ENCODE results near the gene MAP3K10.

Gene MAP3K10

DNA sequence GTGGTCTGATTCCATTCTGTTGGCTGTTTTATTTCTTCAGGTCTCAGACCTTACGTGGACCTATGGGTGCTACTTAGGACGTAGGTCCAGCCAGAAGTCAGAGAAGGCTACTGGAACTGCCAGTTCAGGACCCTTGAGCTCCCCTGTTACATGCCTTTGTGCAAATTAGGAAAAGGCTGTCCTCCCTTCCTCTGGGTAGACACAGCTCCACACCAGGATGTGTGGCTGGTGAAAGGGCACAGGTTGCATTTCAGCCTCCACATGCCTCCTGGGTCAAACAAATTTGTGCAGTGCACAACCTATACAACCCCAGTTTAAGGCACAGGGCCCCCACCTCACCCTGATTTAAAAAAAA, 43.9 kb upstream of the MAP3K10 start:
- no peak overlapping the region for H3K4me3 ChIP-seq (ENCODE audit: low read depth, low read length)
- TF ChIP-seq POLR2A (IDR thresholded peaks at IDR 0.05; ENCODE audit: extremely low read depth, insufficient read length) (no peak), MYC (IDR thresholded peaks at IDR 0.05; ENCODE audit: low read depth, low read length) (no peak)
- TF ChIP-seq, protein P1, sequence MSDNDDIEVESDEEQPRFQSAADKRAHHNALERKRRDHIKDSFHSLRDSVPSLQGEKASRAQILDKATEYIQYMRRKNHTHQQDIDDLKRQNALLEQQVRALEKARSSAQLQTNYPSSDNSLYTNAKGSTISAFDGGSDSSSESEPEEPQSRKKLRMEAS (IDR thresholded peaks at IDR 0.05; ENCODE audit: low read depth, low read length): no peak
- TF ChIP-seq, protein P2, sequence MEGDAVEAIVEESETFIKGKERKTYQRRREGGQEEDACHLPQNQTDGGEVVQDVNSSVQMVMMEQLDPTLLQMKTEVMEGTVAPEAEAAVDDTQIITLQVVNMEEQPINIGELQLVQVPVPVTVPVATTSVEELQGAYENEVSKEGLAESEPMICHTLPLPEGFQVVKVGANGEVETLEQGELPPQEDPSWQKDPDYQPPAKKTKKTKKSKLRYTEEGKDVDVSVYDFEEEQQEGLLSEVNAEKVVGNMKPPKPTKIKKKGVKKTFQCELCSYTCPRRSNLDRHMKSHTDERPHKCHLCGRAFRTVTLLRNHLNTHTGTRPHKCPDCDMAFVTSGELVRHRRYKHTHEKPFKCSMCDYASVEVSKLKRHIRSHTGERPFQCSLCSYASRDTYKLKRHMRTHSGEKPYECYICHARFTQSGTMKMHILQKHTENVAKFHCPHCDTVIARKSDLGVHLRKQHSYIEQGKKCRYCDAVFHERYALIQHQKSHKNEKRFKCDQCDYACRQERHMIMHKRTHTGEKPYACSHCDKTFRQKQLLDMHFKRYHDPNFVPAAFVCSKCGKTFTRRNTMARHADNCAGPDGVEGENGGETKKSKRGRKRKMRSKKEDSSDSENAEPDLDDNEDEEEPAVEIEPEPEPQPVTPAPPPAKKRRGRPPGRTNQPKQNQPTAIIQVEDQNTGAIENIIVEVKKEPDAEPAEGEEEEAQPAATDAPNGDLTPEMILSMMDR (IDR thresholded peaks at IDR 0.05; ENCODE audit: low read depth, low read length): no peak
- DNase-seq (ENCODE audit: low read depth): no peak

DNA sequence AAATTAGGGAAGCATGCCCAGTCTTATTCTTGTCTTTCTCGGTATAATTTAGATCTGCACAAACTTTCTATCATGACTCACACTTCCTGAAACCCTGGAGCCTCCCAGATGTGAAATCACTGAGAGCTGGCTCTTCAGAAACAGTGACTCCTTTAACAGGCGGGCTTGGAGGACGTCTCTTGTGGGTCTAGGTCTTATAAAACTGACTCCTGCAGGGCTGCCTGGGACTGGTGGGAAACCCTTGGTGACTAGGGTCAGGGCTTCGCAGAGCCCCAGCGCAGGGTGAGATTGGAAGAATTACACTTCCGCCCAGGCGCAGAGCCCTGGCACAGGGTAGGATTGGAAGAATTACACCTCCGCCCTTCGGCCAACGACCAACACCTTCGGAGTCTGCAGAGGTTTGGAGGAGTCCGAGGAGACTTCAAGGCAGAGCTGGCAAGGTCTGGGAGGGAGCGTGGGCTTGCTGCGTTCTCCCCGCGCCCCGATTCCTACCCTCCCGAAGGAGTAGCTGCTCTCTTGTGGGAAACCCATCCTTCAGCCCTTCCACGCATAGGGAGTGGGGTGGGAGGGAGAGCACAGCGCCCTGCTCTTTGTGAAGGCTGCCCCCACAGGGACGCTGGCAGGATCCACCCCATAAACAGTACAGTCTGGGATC, 43.4 kb upstream of the MAP3K10 start:
- H3K4me3 ChIP-seq (ENCODE audit: low read depth, low read length): no peak overlapping the region
- DNase-seq (ENCODE audit: low read depth): peak; percentile 78
- no peak for TF ChIP-seq MYC (IDR thresholded peaks at IDR 0.05; ENCODE audit: low read depth, low read length)

DNA sequence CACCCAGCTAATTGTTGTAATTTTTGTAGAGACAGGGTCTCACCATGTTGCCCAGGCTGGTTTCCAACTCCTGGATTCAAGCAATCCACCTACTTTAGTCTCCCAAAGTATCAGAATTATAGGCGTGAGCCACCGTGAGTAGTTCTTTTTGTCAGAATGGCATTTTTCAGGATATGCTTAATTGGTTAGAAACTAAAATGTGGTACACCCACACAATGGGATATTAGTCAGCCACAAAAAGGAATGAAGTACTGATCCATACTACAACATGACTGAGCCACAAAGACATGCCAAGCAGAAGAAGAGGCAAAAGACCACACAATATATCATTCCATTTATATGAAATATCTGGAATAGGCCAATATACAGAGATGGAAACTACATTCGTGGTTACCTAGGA, 41.7 kb upstream of the MAP3K10 start:
- no peak for TF ChIP-seq MYC (IDR thresholded peaks at IDR 0.05; ENCODE audit: low read depth, low read length)
- TF ChIP-seq, protein P1 (IDR thresholded peaks at IDR 0.05; ENCODE audit: low read depth, low read length): no peak
- TF ChIP-seq POLR2A (IDR thresholded peaks at IDR 0.05; ENCODE audit: extremely low read depth, insufficient read length): no peak
- TF ChIP-seq, protein P2 (IDR thresholded peaks at IDR 0.05; ENCODE audit: low read depth, low read length): no peak
- H3K4me3 ChIP-seq (ENCODE audit: low read depth, low read length): no peak overlapping the region
- no peak for DNase-seq (ENCODE audit: low read depth)

DNA sequence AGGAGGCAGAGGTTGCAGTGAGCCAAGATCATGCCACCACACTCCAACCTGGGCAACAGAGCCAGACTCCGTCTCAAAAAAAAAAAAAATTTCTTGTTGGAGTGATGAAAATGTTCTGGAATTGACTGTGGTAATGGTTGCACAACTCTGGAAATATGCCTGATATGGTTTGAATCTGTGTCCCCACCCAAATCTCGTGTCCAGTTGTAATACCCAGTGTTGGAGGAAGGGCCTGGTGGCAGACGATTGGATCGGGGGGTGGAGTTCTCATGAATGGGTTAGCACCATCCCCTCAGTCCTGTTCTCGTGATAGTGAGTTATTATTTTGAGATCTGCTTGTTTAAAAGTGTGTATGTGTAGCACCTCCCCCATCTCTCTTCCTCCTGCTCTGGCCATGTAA, 41.1 kb upstream of the MAP3K10 start:
- no peak for DNase-seq (ENCODE audit: low read depth)
- H3K4me3 ChIP-seq (ENCODE audit: low read depth, low read length): no peak overlapping the region
- TF ChIP-seq, protein P1 (IDR thresholded peaks at IDR 0.05; ENCODE audit: low read depth, low read length): no peak
- TF ChIP-seq MYC (IDR thresholded peaks at IDR 0.05; ENCODE audit: low read depth, low read length) (no peak), POLR2A (IDR thresholded peaks at IDR 0.05; ENCODE audit: extremely low read depth, insufficient read length) (no peak)
- TF ChIP-seq, protein P2 (IDR thresholded peaks at IDR 0.05; ENCODE audit: low read depth, low read length): no peak

DNA sequence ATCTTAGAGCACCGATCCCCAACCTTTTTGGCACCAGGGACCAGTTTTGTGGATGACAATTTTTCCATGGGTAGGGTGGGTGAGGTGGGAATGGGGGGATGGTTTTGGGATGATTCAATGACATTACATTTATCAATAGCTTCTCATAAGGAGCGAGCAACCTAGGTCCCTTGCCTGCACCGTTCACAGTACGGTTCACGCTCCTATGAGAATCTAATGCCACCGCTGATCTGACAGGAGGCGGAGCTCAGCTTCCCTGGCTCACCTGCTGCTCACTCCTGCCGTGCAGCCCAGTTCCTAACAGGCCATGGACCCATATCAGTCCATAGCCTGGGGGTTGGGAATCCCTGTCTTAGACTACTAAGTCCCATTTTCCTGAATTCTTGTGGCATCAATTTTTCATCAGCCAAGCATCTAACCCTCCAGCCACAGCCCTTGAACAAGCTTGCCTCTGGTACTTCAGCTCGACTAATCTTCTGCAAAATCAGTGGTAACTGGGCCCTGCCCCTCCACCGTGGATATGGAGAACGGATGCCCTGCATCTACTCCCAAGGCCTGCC, 37.0 kb upstream of the MAP3K10 start:
- H3K4me3 ChIP-seq (ENCODE audit: low read depth, low read length): no peak overlapping the region
- no peak for DNase-seq (ENCODE audit: low read depth)
- no peak for TF ChIP-seq POLR2A (IDR thresholded peaks at IDR 0.05; ENCODE audit: extremely low read depth, insufficient read length)
- TF ChIP-seq, protein P1 (IDR thresholded peaks at IDR 0.05; ENCODE audit: low read depth, low read length): no peak

DNA sequence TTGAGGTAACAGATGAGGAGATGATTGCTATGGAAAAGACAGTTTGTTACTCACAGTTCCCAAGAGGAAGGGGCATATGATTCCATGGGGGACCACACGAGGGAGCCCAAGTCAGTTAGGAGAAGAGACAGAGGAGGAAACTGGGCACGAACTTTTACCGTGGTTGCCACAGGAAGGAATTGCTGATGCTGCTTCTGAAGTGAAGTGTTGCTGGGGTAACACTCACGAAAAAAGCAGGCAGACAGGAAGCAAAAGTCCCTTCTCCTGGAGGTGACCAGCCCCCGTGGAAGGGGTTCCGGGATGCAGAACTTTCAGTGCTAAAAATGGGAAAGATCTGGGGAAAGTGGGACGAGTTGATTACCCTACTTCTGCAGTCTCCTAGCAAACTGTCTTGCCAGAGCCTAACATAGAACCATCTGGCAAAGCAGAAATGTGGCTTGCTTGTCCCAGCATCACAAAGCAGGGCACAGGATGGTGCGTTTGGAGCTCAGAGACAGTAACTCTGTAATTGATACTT, 35.4 kb upstream of the MAP3K10 start:
- H3K4me3 ChIP-seq (ENCODE audit: low read depth, low read length): no peak overlapping the region
- DNase-seq (ENCODE audit: low read depth): peak; percentile 32
- TF ChIP-seq, protein P2 (IDR thresholded peaks at IDR 0.05; ENCODE audit: low read depth, low read length): peak; percentile 18
- TF ChIP-seq MYC (IDR thresholded peaks at IDR 0.05; ENCODE audit: low read depth, low read length): no peak

DNA sequence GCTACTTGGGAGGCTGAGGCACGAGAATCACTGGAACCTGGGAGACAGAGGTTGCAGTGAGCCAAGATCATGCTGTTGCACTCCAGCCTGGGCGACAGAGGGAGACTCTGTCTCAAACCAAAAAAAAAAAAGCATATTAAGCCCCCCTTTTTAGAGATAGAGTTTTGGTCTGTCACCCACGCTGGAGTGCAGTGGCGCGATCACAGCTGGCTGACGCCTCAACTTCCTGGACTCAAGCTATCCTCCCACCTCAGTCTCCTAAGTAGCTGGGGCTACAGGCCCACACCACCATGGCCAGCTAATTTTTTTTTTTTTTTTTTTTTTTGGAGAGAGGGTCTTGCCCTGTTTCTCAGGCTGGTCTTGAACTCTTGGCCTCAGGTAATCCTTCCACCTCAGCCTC, 34.2 kb upstream of the MAP3K10 start:
- DNase-seq (ENCODE audit: low read depth): no peak
- TF ChIP-seq POLR2A (IDR thresholded peaks at IDR 0.05; ENCODE audit: extremely low read depth, insufficient read length): no peak
- TF ChIP-seq, protein P1 (IDR thresholded peaks at IDR 0.05; ENCODE audit: low read depth, low read length): no peak
- TF ChIP-seq, protein P2 (IDR thresholded peaks at IDR 0.05; ENCODE audit: low read depth, low read length): no peak
- no peak for TF ChIP-seq MYC (IDR thresholded peaks at IDR 0.05; ENCODE audit: low read depth, low read length)
- no peak overlapping the region for H3K4me3 ChIP-seq (ENCODE audit: low read depth, low read length)

Data from NB4 (cell line).